CD4-positive, alpha-beta memory T cell (primary cell): ENCODE results near the gene ZNF687. TPM values are rescaled to one million over a fixed set of nuclear protein-coding genes. Genes with fewer than 3 reads are reported as not detected.

Experiments used
- CTCF ChIA-PET: fragments of 350-600 bp; sonication (Branson Sonifier 250); formaldehyde crosslinking; loops from one replicate; lab custom pipeline; 2021; ENCODE audit warnings: inconsistent platforms; ENCODE audit not compliant: partially characterized antibody; lab: Charles Lee
- POLR2A ChIA-PET: fragments of 350-600 bp; sonication (Branson Sonifier 250); formaldehyde crosslinking; loops from one replicate; lab custom pipeline; 2021; ENCODE audit not compliant: partially characterized antibody; lab: Charles Lee
- DNase-seq, 5 donors: peaks; one replicate each; pipeline versions ENCODE4 v3.0.0 to v3.0.0-alpha.2; 2020 to 2022; ENCODE audit warnings: mixed read lengths in 1 of 5
- H3K27ac ChIP-seq: one replicate; pipeline ENCODE4 v1.7.0; 2013; ENCODE audit warnings: low read depth, low read length
- H3K27me3 ChIP-seq: 2 replicates; pipeline ENCODE4 v1.7.0; 2013; ENCODE audit warnings: mild to moderate bottlenecking, low read length, moderate library complexity; ENCODE audit not compliant: insufficient read depth
- H3K36me3 ChIP-seq: 2 replicates; pipeline ENCODE4 v1.7.0; 2013; ENCODE audit warnings: mild to moderate bottlenecking, low read length, moderate library complexity; ENCODE audit not compliant: insufficient read depth
- H3K4me1 ChIP-seq: 2 replicates; pipeline ENCODE4 v1.7.0; 2013; ENCODE audit warnings: mild to moderate bottlenecking, low read length, moderate library complexity; ENCODE audit not compliant: insufficient read depth
- H3K4me3 ChIP-seq, 2 donors: one replicate each; pipeline ENCODE4 v1.7.0; 2013; ENCODE audit warnings: low read length in 2 of 2, mild to moderate bottlenecking in 1 of 2
- H3K9me3 ChIP-seq, 2 donors: one replicate each; pipeline ENCODE4 v1.7.0; 2013; ENCODE audit warnings: low read length in 2 of 2, control low read depth in 1 of 2; ENCODE audit not compliant: control insufficient read depth in 1 of 2
- H3K27ac Mint-ChIP-seq, 7 donors: one replicate each; pipeline ENCODE4 v1.8.0; 2020 to 2021; ENCODE audit warnings: mixed read lengths in 7 of 7, mild to moderate bottlenecking in 6 of 7, inconsistent platforms in 3 of 7, moderate library complexity in 3 of 7
- H3K27me3 Mint-ChIP-seq, 2 donors: one replicate each; pipeline ENCODE4 v1.8.0; 2020 to 2021; ENCODE audit warnings: mixed read lengths in 2 of 2
- H3K36me3 Mint-ChIP-seq, 2 donors: one replicate each; pipeline ENCODE4 v1.8.0; 2020 to 2021; ENCODE audit warnings: mixed read lengths in 2 of 2, inconsistent platforms in 1 of 2, mild to moderate bottlenecking in 1 of 2
- H3K4me1 Mint-ChIP-seq, 4 donors: one replicate each; pipeline ENCODE4 v1.8.0; 2020 to 2021; ENCODE audit warnings: mixed read lengths in 4 of 4, mild to moderate bottlenecking in 1 of 4
- H3K4me3 Mint-ChIP-seq, 8 donors: one replicate each; pipeline ENCODE4 v1.8.0; 2020 to 2021; ENCODE audit warnings: mixed read lengths in 8 of 8, mild to moderate bottlenecking in 7 of 8, moderate library complexity in 6 of 8, inconsistent platforms in 3 of 8
- H3K9me3 Mint-ChIP-seq, 8 donors: one replicate each; pipeline ENCODE4 v1.8.0; 2020 to 2021; ENCODE audit warnings: mixed read lengths in 8 of 8, mild to moderate bottlenecking in 5 of 8, inconsistent platforms in 3 of 8, moderate library complexity in 1 of 8
- intact Hi-C: fragments of 100-400 bp; cut with micrococcal nuclease; formaldehyde crosslinking; loops from one replicate; pipeline ENCODE4 v1.15.1; 2023
- polyA plus RNA-seq, 2 donors: library from polyadenylated mRNA; unstranded; fragments of 300-500 nt; fragmentation: Illumina TruSeq; gene quantifications; one replicate each; pipeline ENCODE4 v1.2.3, GENCODE V29; 2021
- total RNA-seq, 2 experiments: library from RNA; stranded (reverse); gene quantifications; one replicate each; pipeline ENCODE4 v1.2.3, GENCODE V29; 2021

The ZNF687 gene
- total and polyA plus RNA-seq, 4 experiments from 2014 or later, result 0.36 to 39.3 (median 20.2) TPM

DNA sequence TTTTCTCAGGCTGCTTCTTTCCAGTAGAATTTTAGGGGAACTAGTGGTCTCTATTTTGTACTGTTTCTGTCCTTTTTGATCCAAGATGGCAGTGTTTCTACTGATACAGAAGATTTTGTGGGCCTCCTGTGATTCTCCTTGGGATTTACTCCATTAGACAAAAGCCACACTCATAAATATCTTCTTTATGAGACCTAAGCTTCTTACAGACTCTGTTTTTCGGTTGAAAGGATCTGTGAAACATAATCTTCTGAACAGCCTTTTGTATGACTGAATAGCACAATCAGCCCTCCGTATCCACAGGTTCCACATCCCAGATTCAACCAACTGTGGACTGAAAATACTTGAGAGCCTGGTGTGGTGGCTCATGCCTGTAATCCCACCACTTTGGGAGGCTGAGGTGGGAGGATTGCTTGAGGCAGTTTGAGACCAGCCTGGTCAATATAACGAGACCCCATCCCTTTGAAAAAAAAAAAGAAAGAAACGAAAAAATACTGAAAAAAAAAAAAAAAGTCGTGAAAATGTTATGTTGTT lies 38.3 kb upstream of the ZNF687 start:
- H3K27ac ChIP-seq, result no peak overlapping the region
- CTCF ChIA-PET, result no interaction called here
- intact Hi-C loops, result no loop called here

GRCh38 chr1:151246786-151247185 lies 35.3 kb upstream of the ZNF687 start:
- H3K27ac ChIP-seq, result no peak overlapping the region
- Mint-ChIP-seq H3K27ac (peak overlapping the region in 1 of 7 donors; percentile 6), H3K9me3 (no peaks in the 10 kb centered on the region), H3K36me3 (peaks cover 59 to 62% of the 10 kb centered on the region in 2 donors), H3K27me3 (no peaks in the 10 kb centered on the region), H3K4me3 (no peak overlapping the region), H3K4me1 (peaks cover 0 to 4% (median 3%) of the 10 kb centered on the region in 4 donors)
- H3K4me3 ChIP-seq, result no peak overlapping the region
- H3K9me3 ChIP-seq, result no peaks in the 10 kb centered on the region
- POLR2A ChIA-PET, result no interaction called here
- CTCF ChIA-PET, result interaction anchor here (1.0 kb wide), 2 partner anchors 50 to 51 kb away, joined by 4 to 5 read pairs; no protein-coding TSS in a partner anchor
- H3K27me3 ChIP-seq, result no peaks in the 10 kb centered on the region
- intact Hi-C loops, result no loop called here
- H3K36me3 ChIP-seq, result peaks cover 50% of the 10 kb centered on the region
- no peak for DNase-seq
- H3K4me1 ChIP-seq, result no peaks in the 10 kb centered on the region

More for the DNA sequence above, 38.3 kb upstream of the ZNF687 start:
- Histone ChIP-seq H3K36me3 (peaks cover 64% of the 10 kb centered on the region), H3K4me1 (no peaks in the 10 kb centered on the region), H3K27me3 (no peaks in the 10 kb centered on the region), H3K9me3 (no peaks in the 10 kb centered on the region), H3K4me3 (no peak overlapping the region)
- Mint-ChIP-seq H3K4me1 (no peaks in the 10 kb centered on the region), H3K9me3 (no peaks in the 10 kb centered on the region), H3K4me3 (no peak overlapping the region), H3K36me3 (peaks cover 60 to 68% of the 10 kb centered on the region in 2 donors), H3K27ac (no peak overlapping the region), H3K27me3 (no peaks in the 10 kb centered on the region)
- POLR2A ChIA-PET, result no interaction called here
- DNase-seq, result no peak

DNA sequence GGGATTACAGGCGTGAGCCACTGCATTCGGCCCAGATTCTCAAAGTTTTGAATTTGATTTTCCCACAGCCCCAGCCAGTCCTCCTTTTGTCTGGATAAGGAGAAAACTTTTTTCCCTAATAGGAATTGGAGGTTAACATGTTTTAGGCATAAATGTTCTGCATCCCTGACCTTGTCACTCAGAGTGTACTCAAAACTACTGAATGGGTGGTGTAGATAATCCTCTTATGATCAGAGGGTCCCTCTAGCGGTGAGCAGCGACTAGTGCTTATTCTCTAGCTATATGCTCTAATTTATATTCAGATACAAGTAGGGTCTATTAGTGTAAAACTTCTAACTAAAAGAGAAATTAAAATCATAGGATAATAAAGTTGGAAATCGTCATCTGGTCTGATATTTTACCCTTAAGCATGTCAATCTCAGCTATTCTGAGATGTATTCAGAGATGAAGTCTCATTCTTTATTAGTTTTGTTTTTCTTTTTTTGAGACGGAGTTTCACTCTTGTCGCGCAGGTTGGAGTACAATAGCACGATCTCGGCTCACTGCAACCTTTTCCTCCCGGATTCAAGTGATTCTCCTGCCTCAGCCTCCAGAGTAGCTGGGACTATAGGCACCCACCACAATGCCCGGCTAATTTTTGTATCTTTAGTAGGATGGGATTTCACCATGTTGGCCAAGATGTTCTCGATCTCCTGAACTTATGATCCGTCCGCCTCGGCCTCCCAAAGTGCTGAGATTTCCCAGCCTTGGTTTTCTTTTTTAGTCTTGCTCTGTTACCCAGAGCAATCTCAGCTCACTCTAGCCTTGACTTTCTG lies 30.2 kb upstream of the ZNF687 start:
- H3K36me3 Mint-ChIP-seq, result peaks cover 22 to 28% of the 10 kb centered on the region in 2 donors
- H3K4me3 Mint-ChIP-seq, result peak overlapping the region in 2 of 8 donors; percentile 21 to 62
- Histone ChIP-seq H3K27me3 (no peaks in the 10 kb centered on the region), H3K4me1 (peaks cover 17% of the 10 kb centered on the region), H3K27ac (no peak overlapping the region), H3K4me3 (no peak overlapping the region), H3K36me3 (peaks cover 17% of the 10 kb centered on the region), H3K9me3 (no peaks in the 10 kb centered on the region)
- no peaks in the 10 kb centered on the region for H3K27me3 Mint-ChIP-seq
- ChIA-PET POLR2A (interaction anchor here (0.6 to 2.7 kb wide), 10 partner anchors 30 to 152 kb away, joined by 3 to 15 read pairs (median 3); partner anchors contain the start of genes LYSMD1, PSMB4, SCNM1 and TNFAIP8L2), CTCF (interaction anchor here (0.6 to 4.2 kb wide), 33 partner anchors 9 to 818 kb away, joined by 3 to 71 read pairs (median 4); partner anchors contain the start of genes PIP5K1A, TNFAIP8L2, VPS72 and ZNF687)
- H3K27ac Mint-ChIP-seq, result peak overlapping the region in 3 of 7 donors; percentile 26 to 92 (median 66)
- H3K4me1 Mint-ChIP-seq, result peaks cover 17 to 28% (median 21%) of the 10 kb centered on the region in 4 donors
- DNase-seq, result peak; percentile 60 to 77 (median 69)
- intact Hi-C loops, result loop anchor here (1.0 to 5.0 kb wide), 4 partner anchors 56 to 228 kb away; partner anchors contain the start of gene TNFAIP8L2
- H3K9me3 Mint-ChIP-seq, result peaks cover 0 to 3% (median 0%) of the 10 kb centered on the region in 8 donors

DNA sequence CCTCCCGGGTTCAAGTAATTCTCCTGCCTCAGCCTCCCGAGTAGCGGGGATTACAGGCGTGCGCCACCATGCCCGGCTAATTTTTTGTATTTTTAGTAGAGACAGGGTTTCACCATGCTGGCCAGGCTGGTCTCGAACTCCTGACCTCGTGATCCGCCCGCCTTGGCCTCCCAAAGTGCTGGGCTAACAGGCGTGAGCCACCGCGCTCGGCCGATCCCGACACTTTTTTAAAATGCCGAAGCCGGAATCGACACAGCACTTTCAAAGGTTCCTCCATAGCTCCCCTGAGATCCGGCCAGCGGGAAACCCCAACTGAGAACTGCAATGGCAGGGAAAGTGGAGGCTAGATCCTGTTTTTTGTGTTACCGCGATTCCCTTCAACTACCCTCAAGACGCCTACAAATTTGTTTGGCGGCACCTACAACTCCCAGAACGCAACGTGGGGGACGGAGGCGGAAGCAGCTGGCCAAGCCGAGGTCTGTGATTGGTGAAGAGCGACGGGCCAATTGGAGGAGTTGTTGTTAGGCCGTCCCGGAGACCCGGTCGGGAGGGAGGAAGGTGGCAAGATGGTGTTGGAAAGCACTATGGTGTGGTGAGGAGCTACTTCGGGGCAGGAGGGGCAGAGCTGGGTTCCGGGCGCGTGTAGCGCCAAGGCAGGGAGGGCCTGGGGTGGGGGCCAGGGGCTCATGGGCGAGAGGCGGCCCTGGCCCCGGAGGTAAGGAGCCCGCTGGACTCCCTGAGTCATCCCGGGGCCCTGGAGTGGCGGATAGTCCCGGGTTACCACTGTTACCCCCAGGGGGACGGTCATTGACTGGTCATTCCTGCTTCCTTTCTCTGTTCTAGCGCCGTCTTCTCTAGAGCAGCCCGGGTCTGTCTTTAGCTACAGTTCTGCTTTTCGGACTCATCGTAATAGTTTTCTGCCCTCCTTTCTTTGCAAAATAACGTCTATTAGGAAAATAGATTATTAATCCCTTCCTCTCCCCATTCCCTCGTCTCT lies 27.6 kb upstream of the ZNF687 start, which contains the start of gene PSMD4:
TSS of gene PSMD4 (plus strand) at position 518 of the 997 bp plus-strand sequence. CDS start at position 567, 49 bp downstream.
- peaks cover 0 to 3% (median 0%) of the 10 kb centered on the region in 8 donors for H3K9me3 Mint-ChIP-seq
- H3K36me3 Mint-ChIP-seq, result peaks cover 2 to 12% of the 10 kb centered on the region in 2 donors

DNA sequence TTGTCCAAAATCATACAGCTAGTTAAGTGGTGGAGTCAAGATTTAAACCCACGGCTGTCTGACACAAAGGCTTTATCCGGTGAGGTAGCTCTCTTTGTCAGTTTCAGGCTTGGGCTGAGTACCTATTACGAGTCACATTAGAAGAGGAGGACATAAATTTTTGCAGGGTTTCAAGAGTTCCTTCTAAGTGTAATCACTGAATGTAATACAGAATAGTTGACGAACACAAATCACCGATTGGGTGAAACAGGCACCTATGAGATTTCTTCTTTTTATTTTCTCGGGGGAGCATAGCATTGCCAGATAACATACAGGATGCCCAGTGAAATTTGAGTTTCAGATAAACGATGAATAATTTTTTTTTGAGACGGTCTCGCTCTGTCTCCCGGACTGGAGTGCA lies 26.7 kb upstream of the ZNF687 start:
- ChIA-PET POLR2A (interaction anchor here (0.6 to 2.3 kb wide), 14 partner anchors 9 to 1368 kb away, joined by 3 to 25 read pairs (median 5); partner anchors contain the start of genes LYSMD1, PI4KB, RPRD2 and SCNM1), CTCF (interaction anchor here (1.1 to 2.3 kb wide), 5 partner anchors 9 to 156 kb away, joined by 4 to 10 read pairs (median 7); partner anchors contain the start of gene ZNF687)
- H3K36me3 ChIP-seq, result no peaks in the 10 kb centered on the region
- H3K4me1 ChIP-seq, result peaks cover 26% of the 10 kb centered on the region
- DNase-seq, result peak in 1 of 5 donors; percentile 3
- Mint-ChIP-seq H3K4me3 (peak overlapping the region; percentile 92 to 100 (median 96)), H3K36me3 (peaks cover 0 to 11% of the 10 kb centered on the region in 2 donors), H3K27me3 (no peaks in the 10 kb centered on the region), H3K4me1 (peaks cover 25 to 47% (median 36%) of the 10 kb centered on the region in 4 donors), H3K9me3 (peaks cover 0 to 3% (median 0%) of the 10 kb centered on the region in 8 donors), H3K27ac (peak overlapping the region; percentile 89 to 97 (median 95))
- no peaks in the 10 kb centered on the region for H3K9me3 ChIP-seq
- intact Hi-C loops, result loop anchor here (2.0 kb wide), 1 partner anchor 91 kb away; the partner anchor contains the start of gene RFX5
- peak overlapping the region; percentile 65 for H3K27ac ChIP-seq
- peak overlapping the region; percentile 53 to 88 for H3K4me3 ChIP-seq
- no peaks in the 10 kb centered on the region for H3K27me3 ChIP-seq

More for the DNA sequence above, 27.6 kb upstream of the ZNF687 start, which contains the start of gene PSMD4:
- ChIA-PET CTCF (interaction anchor here (0.5 to 2.3 kb wide), 9 partner anchors 10 to 155 kb away, joined by 3 to 10 read pairs (median 4); partner anchors contain the start of gene ZNF687), POLR2A (interaction anchor here (0.5 to 2.3 kb wide), 19 partner anchors 8 to 1367 kb away, joined by 3 to 25 read pairs (median 5); partner anchors contain the start of genes LYSMD1, PI4KB, PSMB4 and RPRD2)
- no peaks in the 10 kb centered on the region for H3K9me3 ChIP-seq
- Mint-ChIP-seq H3K4me1 (peaks cover 25 to 47% (median 34%) of the 10 kb centered on the region in 4 donors), H3K27ac (peak within 1 kb of the TSS; percentile 95 to 99 (median 97)), H3K4me3 (peak within 1 kb of the TSS; percentile 92 to 100 (median 96)), H3K27me3 (no peaks in the 10 kb centered on the region)
- peak within 1 kb of the TSS; percentile 53 to 88 for H3K4me3 ChIP-seq
- H3K27me3 ChIP-seq, result no peaks in the 10 kb centered on the region
- no peaks in the 10 kb centered on the region for H3K36me3 ChIP-seq
- intact Hi-C loops, result loop anchor here (1.0 to 5.0 kb wide), 4 partner anchors 27 to 97 kb away; partner anchors contain the start of genes RFX5, SCNM1 and TNFAIP8L2
- peaks cover 26% of the 10 kb centered on the region for H3K4me1 ChIP-seq
- peak within 1 kb of the TSS; percentile 65 for H3K27ac ChIP-seq
- DNase-seq, result peak; percentile 93 to 96 (median 94)

DNA sequence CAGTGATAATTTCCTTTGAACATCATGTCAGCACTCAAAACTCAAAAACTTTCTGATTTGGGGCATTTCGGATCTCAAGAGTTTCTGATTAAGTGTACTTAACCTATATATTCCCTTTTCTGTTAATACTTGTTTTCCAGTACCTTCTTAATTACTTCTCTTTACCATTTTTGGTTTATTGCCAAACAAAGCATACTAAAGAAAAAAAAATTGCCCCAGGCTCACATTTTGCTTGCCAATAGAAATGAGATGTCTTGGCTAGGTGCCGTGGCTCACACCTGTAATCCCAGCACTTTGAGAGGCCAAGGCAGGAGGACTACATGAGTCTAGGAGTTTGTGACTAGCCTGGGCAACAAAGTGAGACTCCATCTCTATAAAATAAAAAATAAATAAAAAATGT lies 22.7 kb upstream of the ZNF687 start:
- POLR2A ChIA-PET, result no interaction called here
- no peak overlapping the region for H3K4me3 Mint-ChIP-seq

More for the DNA sequence above, 22.7 kb upstream of the ZNF687 start:
- no peaks in the 10 kb centered on the region for H3K9me3 ChIP-seq
- no peaks in the 10 kb centered on the region for H3K27me3 Mint-ChIP-seq
- H3K27ac ChIP-seq, result no peak overlapping the region
- peaks cover 22 to 40% (median 32%) of the 10 kb centered on the region in 4 donors for H3K4me1 Mint-ChIP-seq
- no peak overlapping the region for H3K4me3 ChIP-seq
- peaks cover 13% of the 10 kb centered on the region for H3K36me3 ChIP-seq
- CTCF ChIA-PET, result interaction anchor here (0.8 to 1.4 kb wide), 3 partner anchors 22 to 42 kb away, joined by 3 to 4 read pairs (median 4); no protein-coding TSS in a partner anchor
- H3K27ac Mint-ChIP-seq, result peak overlapping the region in 1 of 7 donors; percentile 24
- peaks cover 9 to 24% of the 10 kb centered on the region in 2 donors for H3K36me3 Mint-ChIP-seq
- peaks cover 0 to 2% (median 0%) of the 10 kb centered on the region in 8 donors for H3K9me3 Mint-ChIP-seq
- intact Hi-C loops, result no loop called here
- peaks cover 21% of the 10 kb centered on the region for H3K4me1 ChIP-seq
- no peaks in the 10 kb centered on the region for H3K27me3 ChIP-seq
- DNase-seq, result no peak
